D721Med (cell line): ENCODE measurements around the gene IMPA2.
A peak's percentile ranks its signal among the peaks of the same experiment; 100 is the strongest.

ENCODE experiments used
- DNase-seq: peaks from one replicate; pipeline ENCODE4 v3.0.0; 2011; ENCODE audit warnings: low spot score; ENCODE audit not compliant: insufficient read length
- FAIRE-seq: peaks from 2 replicates; lab custom pipeline; 2011; peaks lifted over from hg19 to GRCh38; lab: Jason Lieb, UNC
- TF ChIP-seq, protein P1 (sequence below): IDR thresholded peaks from 2 replicates; pipeline ENCODE4 v1.5.1; 2012; ENCODE audit warnings: mild to moderate bottlenecking, control low read depth; ENCODE audit not compliant: insufficient read depth; ENCODE audit errors: missing control alignments

Gene IMPA2

DNA sequence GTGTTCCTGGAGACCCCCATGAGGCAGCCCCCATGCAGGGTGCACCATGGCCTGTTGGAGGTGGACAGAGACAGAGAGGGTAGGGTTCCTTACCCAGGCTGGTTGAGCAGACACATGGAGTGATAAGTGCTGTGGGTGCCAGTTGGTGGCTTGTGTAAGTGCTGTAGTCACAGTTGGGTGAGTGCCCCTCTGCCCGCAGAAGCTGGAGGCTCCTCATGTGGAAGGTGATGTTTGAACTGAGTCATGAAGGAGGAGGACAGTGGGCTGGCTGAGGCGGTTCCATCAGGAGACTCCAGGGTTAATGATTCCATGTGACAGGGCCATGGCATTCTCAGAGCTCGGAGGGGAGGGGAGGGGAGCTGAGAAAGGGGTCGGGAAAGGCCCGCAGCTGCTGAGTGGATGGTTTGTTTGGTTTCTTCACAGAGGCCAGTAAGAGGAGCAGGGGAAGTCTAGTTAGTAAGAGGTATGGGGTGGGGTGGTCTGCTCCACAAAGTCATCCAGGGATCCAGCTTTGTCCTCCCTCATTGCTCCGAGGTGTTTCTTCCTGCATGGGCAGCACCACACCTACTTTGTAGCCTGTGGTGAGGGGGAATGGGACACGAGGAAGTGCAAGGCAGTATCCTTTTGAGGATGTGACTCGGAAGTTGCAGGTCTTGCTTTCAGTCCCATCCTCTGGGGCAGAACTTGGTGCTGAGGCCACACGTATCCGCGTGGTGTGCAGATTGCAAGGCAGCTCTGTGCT is 13.6 kb downstream of the IMPA2 start:
- FAIRE-seq (no peak), DNase-seq (no peak)
- TF ChIP-seq, protein P1, sequence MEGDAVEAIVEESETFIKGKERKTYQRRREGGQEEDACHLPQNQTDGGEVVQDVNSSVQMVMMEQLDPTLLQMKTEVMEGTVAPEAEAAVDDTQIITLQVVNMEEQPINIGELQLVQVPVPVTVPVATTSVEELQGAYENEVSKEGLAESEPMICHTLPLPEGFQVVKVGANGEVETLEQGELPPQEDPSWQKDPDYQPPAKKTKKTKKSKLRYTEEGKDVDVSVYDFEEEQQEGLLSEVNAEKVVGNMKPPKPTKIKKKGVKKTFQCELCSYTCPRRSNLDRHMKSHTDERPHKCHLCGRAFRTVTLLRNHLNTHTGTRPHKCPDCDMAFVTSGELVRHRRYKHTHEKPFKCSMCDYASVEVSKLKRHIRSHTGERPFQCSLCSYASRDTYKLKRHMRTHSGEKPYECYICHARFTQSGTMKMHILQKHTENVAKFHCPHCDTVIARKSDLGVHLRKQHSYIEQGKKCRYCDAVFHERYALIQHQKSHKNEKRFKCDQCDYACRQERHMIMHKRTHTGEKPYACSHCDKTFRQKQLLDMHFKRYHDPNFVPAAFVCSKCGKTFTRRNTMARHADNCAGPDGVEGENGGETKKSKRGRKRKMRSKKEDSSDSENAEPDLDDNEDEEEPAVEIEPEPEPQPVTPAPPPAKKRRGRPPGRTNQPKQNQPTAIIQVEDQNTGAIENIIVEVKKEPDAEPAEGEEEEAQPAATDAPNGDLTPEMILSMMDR: no peak

DNA sequence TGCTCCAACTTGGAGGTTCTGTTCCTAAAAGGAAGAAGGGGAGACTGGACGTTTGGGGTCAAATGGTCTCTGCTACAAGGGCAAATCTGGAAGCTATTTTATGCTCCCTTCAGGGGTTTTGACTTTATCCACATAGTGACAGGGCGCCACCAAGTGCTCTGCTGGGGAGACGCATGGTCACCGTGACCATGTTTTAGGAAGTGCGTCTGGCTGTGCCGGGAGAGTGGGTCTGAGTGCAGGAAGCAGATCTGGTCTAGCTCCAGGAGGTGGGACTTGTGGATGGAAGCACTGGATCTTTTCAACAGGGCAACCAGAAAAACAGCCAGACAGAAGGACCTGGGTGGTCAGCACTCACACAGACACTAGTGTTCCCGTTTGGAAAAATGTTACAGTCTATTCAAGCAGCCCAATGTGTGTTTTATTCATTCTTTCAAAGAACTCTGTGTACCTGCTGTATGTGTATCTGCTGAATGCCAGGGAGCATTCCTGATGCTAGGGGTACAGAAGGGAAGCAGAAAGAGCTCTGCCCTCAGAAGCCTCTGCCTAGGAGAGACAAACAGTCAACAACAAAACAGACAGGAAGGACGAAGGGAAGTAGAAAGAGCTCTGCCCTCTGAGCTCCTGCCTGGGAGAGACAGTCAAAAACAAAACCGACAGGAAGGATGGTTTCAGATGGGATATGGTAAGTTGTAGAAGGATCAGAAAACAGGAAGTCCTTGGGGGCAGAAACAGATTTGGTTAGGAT is 14.3 kb downstream of the IMPA2 start:
- no peak for FAIRE-seq
- TF ChIP-seq, protein P1: peak; percentile 92

DNA sequence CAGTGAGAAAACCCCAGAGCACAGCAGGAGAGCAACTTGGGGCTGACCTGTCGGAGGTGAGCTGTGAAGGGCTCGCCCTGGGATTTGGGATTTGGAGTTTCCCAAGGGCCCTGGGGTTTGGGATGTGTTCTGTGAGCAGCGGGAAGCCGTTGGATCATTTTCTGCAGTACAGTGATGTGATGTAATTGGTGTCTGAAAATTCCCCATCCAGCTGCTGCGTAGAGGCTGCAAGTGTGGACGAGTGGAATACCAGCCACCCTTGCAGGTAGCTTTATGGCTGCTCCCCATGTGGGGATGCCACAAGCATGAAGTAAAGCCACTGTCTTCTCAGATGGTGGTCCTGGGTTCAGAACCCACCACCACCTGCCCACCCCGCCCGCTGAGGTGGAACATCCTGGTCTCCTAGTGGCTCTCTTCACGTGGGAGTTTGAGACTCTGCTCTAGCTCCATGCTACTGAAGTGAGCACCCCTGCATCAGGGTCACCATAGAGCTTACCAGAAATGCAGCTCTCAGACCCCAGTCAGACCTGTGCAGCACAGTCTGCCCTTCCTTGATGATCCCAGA is 15.0 kb downstream of the IMPA2 start:
- no peak for DNase-seq
- TF ChIP-seq, protein P1: no peak
- no peak for FAIRE-seq

More for the DNA sequence above, 14.3 kb downstream of the IMPA2 start:
- DNase-seq: peak; percentile 55

DNA sequence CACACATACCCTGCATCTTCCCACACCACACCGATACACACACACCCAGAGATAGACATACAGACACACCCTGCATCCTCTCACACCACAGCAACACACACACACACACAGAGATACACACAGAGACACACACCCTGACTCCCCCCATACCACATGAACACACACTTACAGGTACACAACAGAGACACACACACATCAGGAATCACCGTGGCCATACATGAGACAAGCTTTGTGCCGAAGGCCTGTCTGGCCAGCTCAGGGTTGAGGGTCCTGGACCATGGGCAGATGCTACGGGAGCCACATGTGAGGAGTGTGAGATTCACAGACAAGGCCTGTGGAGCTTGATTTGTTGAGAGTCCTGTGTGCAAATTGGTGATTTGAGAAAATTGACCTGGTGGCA is 15.6 kb downstream of the IMPA2 start:
- TF ChIP-seq, protein P1: no peak
- FAIRE-seq (no peak), DNase-seq (no peak)

DNA sequence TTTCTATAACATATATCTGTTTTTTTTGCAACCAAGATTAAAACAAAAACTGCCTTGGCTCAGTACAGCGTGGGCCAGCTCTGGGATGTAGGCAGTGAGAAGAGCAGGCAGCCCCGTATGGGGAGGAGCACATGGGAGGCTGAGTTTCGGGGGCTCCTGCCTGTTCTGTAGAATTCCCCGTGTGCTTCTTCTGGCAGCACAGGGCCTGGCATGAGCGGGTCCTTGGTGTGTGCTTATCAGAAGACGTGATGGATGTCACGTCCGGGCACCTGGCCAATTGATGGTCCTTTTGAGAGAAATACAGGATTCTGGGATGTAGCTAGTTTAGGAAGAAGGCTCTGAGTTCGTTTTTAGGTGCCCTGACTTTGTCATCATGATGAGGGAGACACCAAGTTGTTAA is 16.2 kb downstream of the IMPA2 start:
- DNase-seq (no peak), FAIRE-seq (no peak)
- TF ChIP-seq, protein P1: no peak

DNA sequence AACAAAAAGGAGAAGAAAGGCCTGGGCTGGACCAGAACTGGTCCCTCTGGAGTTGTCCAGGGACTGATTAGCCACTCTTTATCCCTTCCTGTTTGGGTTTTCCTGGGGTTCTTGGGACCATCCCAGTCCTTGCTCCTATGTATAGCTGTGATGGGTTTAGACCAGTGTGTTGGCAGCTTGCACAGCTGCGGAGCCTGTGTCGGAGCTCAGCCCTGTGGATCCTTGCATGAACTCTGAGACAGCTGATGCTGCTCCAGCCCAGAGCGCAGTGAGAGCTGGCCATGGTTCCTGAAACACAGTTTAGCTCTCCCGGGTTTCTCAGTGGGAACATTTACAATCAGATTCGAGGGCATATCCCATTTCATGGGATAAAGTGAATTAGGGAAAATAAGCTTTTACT is 16.9 kb downstream of the IMPA2 start:
- TF ChIP-seq, protein P1: no peak
- FAIRE-seq: no peak
- DNase-seq: no peak
